Measurements from ENCODE around the gene PARD6B. TPM values are rescaled to one million over a fixed set of nuclear protein-coding genes. Genes with fewer than 3 reads are reported as not detected.

The PARD6B gene
- total RNA-seq (10 to 100 TPM in 4 of 6 donors, 1 to 10 TPM in 2; 8.1 to 17.8 (median 11.9) TPM), polyA plus RNA-seq (1 to 10 TPM; 3.1 to 4.2 TPM)

- ATAC-seq = peak; percentile 84 to 91 (median 87)
- H3K27ac ChIP-seq = peak within 1 kb of the TSS; percentile 85 to 97 (median 96)
- 1% methylated on average over 56 to 114 of the region's 114 CpGs for WGBS, 2 donors
- H3K36me3 ChIP-seq = no peaks in the 10 kb centered on the region
- no peak for FAIRE-seq
- H3K9me3 ChIP-seq = no peaks in the 10 kb centered on the region
- TF ChIP-seq, protein P1, sequence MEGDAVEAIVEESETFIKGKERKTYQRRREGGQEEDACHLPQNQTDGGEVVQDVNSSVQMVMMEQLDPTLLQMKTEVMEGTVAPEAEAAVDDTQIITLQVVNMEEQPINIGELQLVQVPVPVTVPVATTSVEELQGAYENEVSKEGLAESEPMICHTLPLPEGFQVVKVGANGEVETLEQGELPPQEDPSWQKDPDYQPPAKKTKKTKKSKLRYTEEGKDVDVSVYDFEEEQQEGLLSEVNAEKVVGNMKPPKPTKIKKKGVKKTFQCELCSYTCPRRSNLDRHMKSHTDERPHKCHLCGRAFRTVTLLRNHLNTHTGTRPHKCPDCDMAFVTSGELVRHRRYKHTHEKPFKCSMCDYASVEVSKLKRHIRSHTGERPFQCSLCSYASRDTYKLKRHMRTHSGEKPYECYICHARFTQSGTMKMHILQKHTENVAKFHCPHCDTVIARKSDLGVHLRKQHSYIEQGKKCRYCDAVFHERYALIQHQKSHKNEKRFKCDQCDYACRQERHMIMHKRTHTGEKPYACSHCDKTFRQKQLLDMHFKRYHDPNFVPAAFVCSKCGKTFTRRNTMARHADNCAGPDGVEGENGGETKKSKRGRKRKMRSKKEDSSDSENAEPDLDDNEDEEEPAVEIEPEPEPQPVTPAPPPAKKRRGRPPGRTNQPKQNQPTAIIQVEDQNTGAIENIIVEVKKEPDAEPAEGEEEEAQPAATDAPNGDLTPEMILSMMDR (IDR thresholded peaks at IDR 0.05) = no peak
- peaks cover 47 to 54% (median 48%) of the 10 kb centered on the region in 3 donors for H3K4me1 ChIP-seq
- no peaks in the 10 kb centered on the region for H3K27me3 ChIP-seq
- peak; percentile 98 to 100 (median 99) for DNase-seq
- intact Hi-C loops (cut with DNase I) = no loop called here
- peak within 1 kb of the TSS; percentile 71 to 98 (median 84) for H3K4me3 ChIP-seq
Observed at GRCh38 chr20:50731055-50731929, at the start of gene PARD6B. TSS of gene PARD6B (plus strand) at chr20:50731580. CDS start at chr20:50731787, 207 bp downstream.

DNA sequence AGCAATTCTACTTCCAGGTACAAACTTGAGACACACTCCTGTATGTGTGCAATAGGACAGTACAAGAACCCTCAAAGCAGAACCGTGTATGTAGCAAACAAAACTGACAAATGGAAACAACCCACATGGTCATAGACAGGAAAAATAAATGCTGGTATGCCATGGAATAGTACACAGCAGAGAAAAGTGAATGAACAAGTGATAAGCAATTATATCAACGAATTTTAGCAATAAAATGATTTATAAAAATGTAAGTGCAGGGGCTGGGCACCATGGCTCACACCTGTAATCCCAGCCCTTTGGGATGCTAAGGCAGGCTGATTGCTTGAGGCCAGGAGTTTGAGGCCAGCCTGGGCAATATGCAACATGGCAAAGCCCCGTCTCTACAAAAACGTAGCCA lies 49.3 kb upstream of the PARD6B start:
- TF ChIP-seq, protein P1 (IDR thresholded peaks at IDR 0.05) = no peak
- DNase-seq (no peak), FAIRE-seq (no peak), ATAC-seq (no peak)
- Histone ChIP-seq H3K4me1 (peaks cover 16 to 32% (median 19%) of the 10 kb centered on the region in 3 donors), H3K36me3 (no peaks in the 10 kb centered on the region), H3K9me3 (no peaks in the 10 kb centered on the region), H3K4me3 (no peak overlapping the region), H3K27me3 (no peaks in the 10 kb centered on the region), H3K27ac (no peak overlapping the region)
- 71 to 73% methylated on average over 4 of the region's 4 CpGs for WGBS, 2 donors
- intact Hi-C loops (cut with DNase I) = no loop called here

DNA sequence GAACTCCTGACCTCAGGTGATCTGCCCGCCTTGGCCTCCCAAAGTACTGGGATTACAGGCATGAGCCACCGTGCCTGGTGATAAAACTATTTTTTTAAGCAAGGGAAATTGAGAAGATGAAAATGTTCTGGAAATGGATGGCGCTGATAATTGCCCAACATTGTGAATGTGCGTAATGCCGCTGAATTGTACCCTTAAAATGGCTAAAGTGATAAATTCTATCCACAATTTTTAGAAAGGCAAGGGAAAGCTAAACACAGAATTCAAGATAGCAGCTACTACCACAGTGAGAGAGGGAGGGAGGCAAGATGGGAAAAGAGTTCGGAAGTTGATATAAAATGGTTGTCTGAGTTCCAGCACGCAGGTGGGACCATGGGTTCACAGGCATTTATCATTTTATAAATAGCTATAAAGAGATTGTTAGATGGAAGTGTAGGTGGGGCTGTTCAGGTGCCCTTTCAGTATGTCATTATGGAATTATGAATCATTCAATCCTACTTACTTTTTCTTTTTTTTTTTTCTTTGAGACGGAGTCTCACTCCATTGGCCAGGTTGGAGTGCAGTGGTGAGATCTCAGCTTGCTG lies 48.3 kb upstream of the PARD6B start:
- no peak for DNase-seq
- peaks cover 16 to 27% (median 18%) of the 10 kb centered on the region in 3 donors for H3K4me1 ChIP-seq
- no peak for FAIRE-seq
- TF ChIP-seq, protein P1 (IDR thresholded peaks at IDR 0.05) = no peak
- no peak overlapping the region for H3K27ac ChIP-seq
- no peaks in the 10 kb centered on the region for H3K36me3 ChIP-seq
- 54 to 69% methylated on average over 8 of the region's 8 CpGs for WGBS, 2 donors
- H3K4me3 ChIP-seq = no peak overlapping the region
- H3K27me3 ChIP-seq = no peaks in the 10 kb centered on the region
- no peaks in the 10 kb centered on the region for H3K9me3 ChIP-seq
- ATAC-seq = no peak
- intact Hi-C loops (cut with DNase I) = no loop called here

GRCh38 chr20:50683570-50683969 lies 47.8 kb upstream of the PARD6B start:
- DNase-seq = no peak
- no peak for ATAC-seq
- no peak for FAIRE-seq
- intact Hi-C loops (cut with DNase I) = no loop called here
- Histone ChIP-seq H3K27me3 (no peaks in the 10 kb centered on the region), H3K36me3 (no peaks in the 10 kb centered on the region), H3K4me1 (peaks cover 12 to 22% (median 12%) of the 10 kb centered on the region in 3 donors), H3K9me3 (no peaks in the 10 kb centered on the region), H3K4me3 (no peak overlapping the region), H3K27ac (no peak overlapping the region)
- TF ChIP-seq, protein P1 (IDR thresholded peaks at IDR 0.05) = no peak
- 95 to 97% methylated on average over 6 of the region's 6 CpGs for WGBS, 2 donors
